ENCODE data around the gene NTSR2. TPM values are rescaled to one million over a fixed set of nuclear protein-coding genes. Genes with fewer than 3 reads are reported as not detected.

The NTSR2 gene
- total RNA-seq, 2 experiments from 2014 or later: not detected

- ChIA-PET POLR2A (no interaction called here), CTCF (interaction anchor here (0.9 to 13.7 kb wide), 6 partner anchors 10 to 206 kb away, joined by 3 to 138 read pairs (median 4); no protein-coding TSS in a partner anchor)
- peaks cover 21% of the 10 kb centered on the region for H3K27me3 Mint-ChIP-seq (ENCODE audit: low read depth)
Observed at GRCh38 chr2:11683476-11683875, 13.5 kb upstream of the NTSR2 start.

GRCh38 chr2:11682590-11682915 is 12.6 kb upstream of the NTSR2 start:
- Mint-ChIP-seq H3K4me3 (no peak overlapping the region), H3K36me3 (ENCODE audit: low read depth) (no peaks in the 10 kb centered on the region), H3K9me3 (ENCODE audit: insufficient read depth) (no peaks in the 10 kb centered on the region), H3K27me3 (ENCODE audit: low read depth) (peaks cover 25% of the 10 kb centered on the region), H3K27ac (no peak overlapping the region), H3K4me1 (ENCODE audit: low read depth) (peaks cover 7% of the 10 kb centered on the region)
- ChIA-PET CTCF (interaction anchor here (0.8 to 13.7 kb wide), 8 partner anchors 10 to 99 kb away, joined by 3 to 138 read pairs (median 4); no protein-coding TSS in a partner anchor), POLR2A (no interaction called here)
- DNase-seq (no peak), ATAC-seq (no peak)

More at GRCh38 chr2:11683476-11683875, 13.5 kb upstream of the NTSR2 start:
- no peaks in the 10 kb centered on the region for H3K9me3 Mint-ChIP-seq (ENCODE audit: insufficient read depth)
- ATAC-seq (no peak), DNase-seq (no peak)
- no peak overlapping the region for H3K27ac Mint-ChIP-seq
- no peak overlapping the region for H3K4me3 Mint-ChIP-seq
- H3K4me1 Mint-ChIP-seq (ENCODE audit: low read depth): peaks cover 16% of the 10 kb centered on the region
- H3K36me3 Mint-ChIP-seq (ENCODE audit: low read depth): no peaks in the 10 kb centered on the region

GRCh38 chr2:11681722-11682589 is 12.0 kb upstream of the NTSR2 start:
- no peaks in the 10 kb centered on the region for H3K9me3 Mint-ChIP-seq (ENCODE audit: insufficient read depth)
- ChIA-PET CTCF (interaction anchor here (0.8 to 13.7 kb wide), 8 partner anchors 13 to 99 kb away, joined by 3 to 138 read pairs (median 3); no protein-coding TSS in a partner anchor), POLR2A (interaction anchor here (1.1 kb wide), 1 partner anchor 72 kb away, joined by 4 read pairs; no protein-coding TSS in a partner anchor)
- peak; percentile 66 for DNase-seq
- ATAC-seq: peak; percentile 73
- no peaks in the 10 kb centered on the region for H3K36me3 Mint-ChIP-seq (ENCODE audit: low read depth)
- no peak overlapping the region for H3K4me3 Mint-ChIP-seq
- no peak overlapping the region for H3K27ac Mint-ChIP-seq
- H3K27me3 Mint-ChIP-seq (ENCODE audit: low read depth): peaks cover 26% of the 10 kb centered on the region
- H3K4me1 Mint-ChIP-seq (ENCODE audit: low read depth): peaks cover 7% of the 10 kb centered on the region

GRCh38 chr2:11680901-11681721 is 11.1 kb upstream of the NTSR2 start:
- Mint-ChIP-seq H3K4me1 (ENCODE audit: low read depth) (peaks cover 7% of the 10 kb centered on the region), H3K4me3 (no peak overlapping the region), H3K36me3 (ENCODE audit: low read depth) (no peaks in the 10 kb centered on the region), H3K27ac (no peak overlapping the region), H3K9me3 (ENCODE audit: insufficient read depth) (no peaks in the 10 kb centered on the region), H3K27me3 (ENCODE audit: low read depth) (peaks cover 35% of the 10 kb centered on the region)
- ChIA-PET CTCF (interaction anchor here (1.3 to 13.7 kb wide), 5 partner anchors 12 to 98 kb away, joined by 3 to 138 read pairs (median 4); no protein-coding TSS in a partner anchor), POLR2A (interaction anchor here (0.7 to 1.1 kb wide), 2 partner anchors 73 to 1371 kb away, joined by 3 to 4 read pairs; no protein-coding TSS in a partner anchor)
- DNase-seq (no peak), ATAC-seq (no peak)

- DNase-seq: no peak
- H3K9me3 Mint-ChIP-seq (ENCODE audit: insufficient read depth): no peaks in the 10 kb centered on the region
- POLR2A ChIA-PET: interaction anchor here (0.6 to 0.7 kb wide), 2 partner anchors 55 to 1372 kb away, joined by 3 read pairs; no protein-coding TSS in a partner anchor
- peaks cover 7% of the 10 kb centered on the region for H3K4me1 Mint-ChIP-seq (ENCODE audit: low read depth)
- H3K36me3 Mint-ChIP-seq (ENCODE audit: low read depth): no peaks in the 10 kb centered on the region
- no peak for ATAC-seq
- no peak overlapping the region for H3K27ac Mint-ChIP-seq
- H3K27me3 Mint-ChIP-seq (ENCODE audit: low read depth): peaks cover 36% of the 10 kb centered on the region
- H3K4me3 Mint-ChIP-seq: no peak overlapping the region
- CTCF ChIA-PET: interaction anchor here (1.3 to 13.7 kb wide), 4 partner anchors 13 to 98 kb away, joined by 3 to 138 read pairs (median 4); no protein-coding TSS in a partner anchor
Observed at GRCh38 chr2:11680182-11680900, 10.3 kb upstream of the NTSR2 start.

GRCh38 chr2:11679486-11680181 is 9.6 kb upstream of the NTSR2 start:
- CTCF ChIA-PET: interaction anchor here (1.3 to 1.6 kb wide), 2 partner anchors 13 kb away, joined by 3 to 4 read pairs; no protein-coding TSS in a partner anchor
- no peaks in the 10 kb centered on the region for H3K36me3 Mint-ChIP-seq (ENCODE audit: low read depth)
- DNase-seq (no peak), ATAC-seq (no peak)
- H3K4me1 Mint-ChIP-seq (ENCODE audit: low read depth): peaks cover 7% of the 10 kb centered on the region
- no peaks in the 10 kb centered on the region for H3K9me3 Mint-ChIP-seq (ENCODE audit: insufficient read depth)
- H3K27ac Mint-ChIP-seq: no peak overlapping the region
- H3K27me3 Mint-ChIP-seq (ENCODE audit: low read depth): peaks cover 31% of the 10 kb centered on the region
- no peak overlapping the region for H3K4me3 Mint-ChIP-seq
- POLR2A ChIA-PET: interaction anchor here (0.6 kb wide), 1 partner anchor 56 kb away, joined by 3 read pairs; no protein-coding TSS in a partner anchor

GRCh38 chr2:11679016-11679415 is 9.0 kb upstream of the NTSR2 start:
- ChIA-PET CTCF (no interaction called here), POLR2A (no interaction called here)
- DNase-seq (no peak), ATAC-seq (no peak)
- Mint-ChIP-seq H3K4me1 (ENCODE audit: low read depth) (peaks cover 7% of the 10 kb centered on the region), H3K9me3 (ENCODE audit: insufficient read depth) (no peaks in the 10 kb centered on the region), H3K27me3 (ENCODE audit: low read depth) (peaks cover 31% of the 10 kb centered on the region), H3K4me3 (no peak overlapping the region), H3K27ac (no peak overlapping the region), H3K36me3 (ENCODE audit: low read depth) (no peaks in the 10 kb centered on the region)

- Mint-ChIP-seq H3K4me3 (no peak overlapping the region), H3K36me3 (ENCODE audit: low read depth) (no peaks in the 10 kb centered on the region), H3K9me3 (ENCODE audit: insufficient read depth) (no peaks in the 10 kb centered on the region), H3K4me1 (ENCODE audit: low read depth) (peaks cover 7% of the 10 kb centered on the region), H3K27me3 (ENCODE audit: low read depth) (peaks cover 33% of the 10 kb centered on the region), H3K27ac (no peak overlapping the region)
- CTCF ChIA-PET: no interaction called here
- DNase-seq (no peak), ATAC-seq (no peak)
- POLR2A ChIA-PET: no interaction called here
Observed at GRCh38 chr2:11678306-11678960, 8.4 kb upstream of the NTSR2 start.

- no peak for DNase-seq
- H3K36me3 Mint-ChIP-seq (ENCODE audit: low read depth): no peaks in the 10 kb centered on the region
- H3K27me3 Mint-ChIP-seq (ENCODE audit: low read depth): peaks cover 31% of the 10 kb centered on the region
- CTCF ChIA-PET: interaction anchor here (0.5 kb wide), 1 partner anchor 16 kb away, joined by 3 read pairs; no protein-coding TSS in a partner anchor
- peaks cover 8% of the 10 kb centered on the region for H3K4me1 Mint-ChIP-seq (ENCODE audit: low read depth)
- no peak for ATAC-seq
- no peak overlapping the region for H3K27ac Mint-ChIP-seq
- POLR2A ChIA-PET: no interaction called here
- no peaks in the 10 kb centered on the region for H3K9me3 Mint-ChIP-seq (ENCODE audit: insufficient read depth)
- no peak overlapping the region for H3K4me3 Mint-ChIP-seq
Observed at GRCh38 chr2:11677136-11678055, 7.4 kb upstream of the NTSR2 start.

- H3K4me1 Mint-ChIP-seq (ENCODE audit: low read depth): peaks cover 4% of the 10 kb centered on the region
- no peak overlapping the region for H3K27ac Mint-ChIP-seq
- no peak overlapping the region for H3K4me3 Mint-ChIP-seq
- POLR2A ChIA-PET: no interaction called here
- no peaks in the 10 kb centered on the region for H3K36me3 Mint-ChIP-seq (ENCODE audit: low read depth)
- ATAC-seq (no peak), DNase-seq (no peak)
- peaks cover 31% of the 10 kb centered on the region for H3K27me3 Mint-ChIP-seq (ENCODE audit: low read depth)
- CTCF ChIA-PET: interaction anchor here (0.5 kb wide), 1 partner anchor 16 kb away, joined by 3 read pairs; no protein-coding TSS in a partner anchor
- no peaks in the 10 kb centered on the region for H3K9me3 Mint-ChIP-seq (ENCODE audit: insufficient read depth)
Observed at GRCh38 chr2:11676640-11677039, 6.6 kb upstream of the NTSR2 start.

Measured in activated CD8-positive, alpha-beta T cell treated with anti-CD3 and anti-CD28 coated beads, Interleukin-2, amount 10 ng/mL, durations not matched to agents 7 days and 5 days (primary cell).